HCEC 1CT (cell line): ENCODE measurements around the gene CCL16.

Source experiments
- DNase-seq: peaks from one replicate; pipeline ENCODE4 v3.0.0-alpha.2; 2017

Gene CCL16

DNA sequence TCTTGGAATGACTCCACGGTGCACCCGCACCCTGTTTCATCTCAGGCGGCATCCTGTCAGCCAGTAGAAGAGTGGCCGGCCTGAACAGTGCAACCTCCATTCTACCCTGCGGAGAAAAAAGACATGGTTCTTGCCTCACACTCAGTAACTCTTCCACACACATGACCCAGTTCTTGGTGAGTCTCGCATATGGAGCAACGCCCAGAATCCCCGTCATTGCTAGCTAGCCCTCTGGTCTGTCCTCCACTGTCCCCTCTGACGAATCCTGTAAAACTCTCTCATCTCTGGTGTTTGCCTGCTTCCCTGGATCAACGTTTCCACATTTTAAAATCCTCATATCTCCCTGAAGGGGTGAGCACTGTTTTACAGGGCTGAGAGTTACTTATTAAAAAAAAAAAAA lies 46.5 kb downstream of the CCL16 start:
- no peak for DNase-seq

DNA sequence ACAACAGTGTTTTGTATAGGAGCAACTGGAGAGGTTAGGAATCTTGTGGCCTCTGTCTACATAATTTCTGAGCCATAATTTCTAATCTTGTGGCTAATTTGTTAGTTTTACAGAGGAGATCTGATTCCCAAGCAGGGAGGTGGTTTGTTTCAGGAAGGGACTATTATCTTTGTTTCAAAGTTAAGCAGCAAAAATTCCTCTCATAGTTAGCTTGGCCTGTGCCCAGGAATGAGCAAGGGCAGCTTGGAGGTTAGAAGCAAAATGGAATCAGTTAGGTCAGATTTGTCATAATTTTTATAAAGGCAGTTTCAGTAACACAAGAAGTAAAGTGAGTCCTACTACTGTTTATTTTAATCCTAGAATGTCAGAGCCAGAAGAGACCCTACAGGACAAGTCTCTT lies 48.7 kb downstream of the CCL16 start:
- no peak for DNase-seq

DNA sequence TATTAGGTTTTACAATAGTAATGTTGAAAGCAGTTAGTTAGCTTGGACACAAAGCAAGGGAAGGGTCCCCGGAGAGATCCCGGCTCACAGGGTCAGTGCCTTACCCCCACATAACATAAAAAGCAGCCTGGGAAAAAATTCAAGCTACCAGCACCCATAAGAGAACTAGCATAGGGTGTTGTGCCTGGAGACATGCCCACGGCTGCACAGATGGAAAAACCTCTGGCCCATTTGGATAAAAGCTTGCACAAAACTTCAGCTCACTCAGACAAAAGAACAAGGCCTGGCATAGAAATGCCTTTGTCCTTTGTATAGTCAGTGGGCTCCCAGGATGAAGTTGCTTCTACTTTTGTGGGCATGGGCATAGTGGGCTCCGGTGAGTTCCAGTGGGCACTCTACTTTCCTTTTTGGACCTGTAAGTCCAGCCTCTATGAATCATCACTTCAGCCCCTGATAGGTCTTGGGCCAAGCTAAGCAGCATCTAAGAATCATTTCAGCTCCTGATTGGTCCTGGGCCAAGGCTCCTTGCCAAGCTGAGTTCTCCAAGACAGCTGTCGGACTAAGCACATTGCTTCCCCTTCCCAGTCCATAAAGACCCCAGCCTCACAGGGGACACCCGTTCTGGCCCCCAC lies 49.4 kb downstream of the CCL16 start:
- DNase-seq, result no peak

DNA sequence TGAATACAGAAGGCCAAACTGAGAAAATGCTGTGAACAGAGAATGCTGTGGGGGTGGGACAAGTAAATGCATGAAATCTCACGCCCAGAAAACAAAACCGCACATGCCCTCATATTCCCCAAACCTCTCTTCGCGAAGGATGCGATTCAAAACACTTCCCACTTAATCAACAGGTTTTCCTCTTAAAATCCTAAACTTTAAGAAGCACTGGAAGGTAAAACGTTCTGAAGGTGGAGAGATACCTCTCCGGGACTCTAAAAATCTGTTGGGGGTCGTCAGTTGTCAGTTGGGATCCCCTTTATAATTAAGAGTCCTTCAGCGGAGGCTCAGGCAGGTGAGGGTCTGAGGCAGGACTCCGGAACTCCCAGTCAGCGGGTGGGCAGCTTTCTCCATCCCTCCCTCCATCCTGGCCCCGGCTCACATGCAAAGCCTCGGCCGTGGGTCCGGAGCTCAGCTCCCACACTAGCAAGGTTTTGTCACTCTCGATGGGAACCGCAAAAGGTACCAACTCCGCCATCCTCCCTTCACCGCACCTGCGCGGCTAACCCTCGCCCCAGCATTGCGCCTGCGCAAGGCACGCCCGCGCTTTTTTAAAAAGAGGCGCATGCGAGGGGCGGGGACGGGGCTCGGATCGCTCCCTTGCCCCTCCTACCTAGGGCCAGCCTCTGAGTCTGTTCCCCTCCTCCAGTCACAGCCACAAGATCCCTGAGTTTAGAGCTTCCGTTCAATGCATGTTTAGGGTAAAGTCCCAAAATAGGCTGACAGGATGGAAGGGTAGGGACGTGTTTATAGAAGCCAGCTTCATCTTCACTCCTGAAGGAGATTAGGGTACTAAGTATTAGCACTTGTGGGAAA lies 50.9 kb downstream of the CCL16 start, which contains the start of gene RDM1:
TSS of gene RDM1 (minus strand) at position 563 of the 855 bp plus-strand sequence. CDS start at position 517, 46 bp downstream.
- DNase-seq, result peak; percentile 45

DNA sequence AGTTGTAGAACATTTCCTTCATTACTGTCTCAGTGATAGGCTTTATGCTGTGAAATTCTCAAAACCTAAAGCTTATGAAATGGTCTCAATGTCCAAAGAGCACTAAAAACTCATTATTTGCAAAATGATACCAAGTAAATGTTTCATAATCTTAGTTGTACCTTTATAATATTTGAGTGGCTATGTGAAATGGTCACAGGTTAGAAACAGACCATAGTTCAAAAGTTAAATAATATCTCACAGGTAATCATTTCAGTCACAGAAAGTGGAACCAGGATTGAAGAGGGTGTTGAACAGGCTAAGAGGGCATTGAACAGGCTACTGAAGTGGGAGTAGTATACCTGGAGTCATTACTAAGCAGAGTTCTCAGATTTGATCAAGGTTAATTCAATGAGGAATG lies 53.6 kb downstream of the CCL16 start:
- no peak for DNase-seq
